Measurements from ENCODE around the gene HAUS7.

Gene HAUS7

DNA sequence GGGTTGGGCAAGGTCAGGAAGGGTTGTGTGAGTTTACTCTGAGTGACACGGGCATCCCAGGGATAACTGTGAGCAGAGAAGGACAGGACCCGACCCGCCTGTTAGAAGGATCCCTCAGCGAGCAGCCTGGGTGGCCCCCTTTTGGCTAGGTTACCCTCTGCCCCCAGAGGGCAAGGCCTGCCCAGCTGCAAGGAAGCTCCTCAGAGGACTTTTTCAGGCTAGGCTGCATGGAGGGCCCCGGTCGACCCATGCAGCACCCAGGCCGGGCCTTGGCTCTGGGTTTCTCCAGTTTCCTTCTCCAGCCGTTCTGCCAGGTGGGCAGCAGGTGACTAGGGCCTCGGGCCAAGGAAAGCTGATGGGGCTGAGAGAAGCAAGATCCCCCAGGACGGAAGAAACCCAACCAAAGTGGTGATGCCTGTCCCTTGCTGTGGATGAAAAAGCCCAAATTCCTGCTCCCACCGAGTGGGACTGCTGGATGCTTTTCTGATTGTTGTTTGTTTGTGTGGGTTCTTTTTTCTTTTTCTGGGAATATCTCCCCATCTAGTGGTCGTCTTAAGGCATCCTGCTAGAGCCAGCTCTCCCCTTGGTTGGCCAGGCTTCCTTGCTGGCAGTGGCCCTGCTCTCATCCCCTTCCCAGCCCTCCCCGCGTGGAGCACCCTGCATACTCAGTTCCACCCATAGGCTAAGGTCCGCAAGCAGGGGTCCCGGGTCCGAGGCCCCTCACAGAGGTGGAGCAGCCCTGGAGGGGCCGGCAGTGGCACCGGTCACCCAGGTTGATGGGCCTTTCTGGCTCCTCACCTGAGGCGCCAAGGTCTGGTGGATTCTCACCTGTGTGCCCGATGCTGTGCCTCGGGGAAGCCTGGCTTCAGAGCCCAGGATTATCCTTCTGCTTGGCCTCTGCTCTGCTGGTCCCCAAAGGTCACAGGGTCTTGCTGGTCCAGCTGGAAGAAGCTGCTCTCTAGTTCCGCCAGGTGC is 57.3 kb downstream of the HAUS7 start:
- Histone ChIP-seq H3K27me3 (replicated peaks; ENCODE audit: control insufficient read depth, insufficient read depth, low read length) (peaks cover 46% of the 10 kb centered on the region), H3K9me3 (ENCODE audit: control insufficient read depth, low read length) (no peaks in the 10 kb centered on the region), H3K4me1 (ENCODE audit: control insufficient read depth, insufficient read depth, low read length) (peaks cover 8% of the 10 kb centered on the region), H3K4me3 (ENCODE audit: low read length) (no peak overlapping the region), H3K36me3 (ENCODE audit: control insufficient read depth, insufficient read depth, low read length, severe bottlenecking) (no peaks in the 10 kb centered on the region), H3K9ac (ENCODE audit: low read length) (no peak overlapping the region)
- peak; percentile 23 for DNase-seq (ENCODE audit: low read depth)

- Histone ChIP-seq H3K4me3 (ENCODE audit: low read length) (no peak overlapping the region), H3K4me1 (ENCODE audit: control insufficient read depth, insufficient read depth, low read length) (peaks cover 8% of the 10 kb centered on the region), H3K9me3 (ENCODE audit: control insufficient read depth, low read length) (no peaks in the 10 kb centered on the region), H3K9ac (ENCODE audit: low read length) (no peak overlapping the region), H3K36me3 (ENCODE audit: control insufficient read depth, insufficient read depth, low read length, severe bottlenecking) (no peaks in the 10 kb centered on the region), H3K27me3 (replicated peaks; ENCODE audit: control insufficient read depth, insufficient read depth, low read length) (peaks cover 45% of the 10 kb centered on the region)
- DNase-seq (ENCODE audit: low read depth): no peak
Observed at GRCh38 chrX:153411988-153412574, 58.3 kb downstream of the HAUS7 start.

DNA sequence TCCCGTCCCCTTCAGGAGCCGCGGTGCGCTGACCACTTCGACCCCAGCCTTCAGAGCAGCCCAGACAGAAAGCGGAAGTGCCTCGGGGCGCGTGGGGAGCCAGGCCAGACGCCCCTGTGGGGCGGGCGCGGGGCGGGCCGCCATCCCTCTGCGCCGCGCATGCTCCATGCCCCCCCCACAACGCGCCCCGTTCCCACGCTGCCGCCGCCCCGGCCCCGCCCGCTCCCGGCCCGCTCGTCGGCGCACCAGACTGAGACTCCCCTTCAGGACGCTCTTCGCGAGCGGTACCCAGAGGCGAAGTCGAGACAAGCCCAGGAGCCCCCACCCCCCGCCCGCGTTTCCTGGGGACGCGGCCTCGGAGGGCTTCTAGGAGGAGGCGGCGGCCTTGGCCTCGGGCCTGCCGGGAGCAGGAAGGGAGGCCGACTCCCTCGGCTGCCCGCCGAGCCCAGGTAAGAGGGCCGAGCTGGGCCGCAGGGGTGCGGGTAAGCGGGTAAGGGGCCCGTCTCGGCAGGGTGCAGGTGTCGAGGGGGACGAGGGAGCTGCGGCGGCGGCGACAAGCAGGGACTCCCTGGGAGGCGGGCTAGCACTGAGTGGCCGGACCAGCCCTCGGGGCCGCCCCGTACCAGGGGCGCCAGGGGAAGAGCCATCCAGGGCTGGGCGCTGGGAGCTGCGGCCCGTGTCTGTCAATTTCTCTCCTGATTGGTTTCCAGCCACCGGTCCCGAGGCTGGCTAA is 59.0 kb downstream of the HAUS7 start, which contains the start of gene ZFP92:
TSS of gene ZFP92 (plus strand) at position 218 of the 733 bp plus-strand sequence. CDS start 6,851 bp downstream, outside the sequence.
- peaks cover 45% of the 10 kb centered on the region for H3K27me3 ChIP-seq (replicated peaks; ENCODE audit: control insufficient read depth, insufficient read depth, low read length)
- peak; percentile 56 for DNase-seq (ENCODE audit: low read depth)
- H3K4me1 ChIP-seq (ENCODE audit: control insufficient read depth, insufficient read depth, low read length): peaks cover 8% of the 10 kb centered on the region

GRCh38 chrX:153410888-153411254 is 59.5 kb downstream of the HAUS7 start:
- H3K9me3 ChIP-seq (ENCODE audit: control insufficient read depth, low read length): no peaks in the 10 kb centered on the region
- no peak overlapping the region for H3K4me3 ChIP-seq (ENCODE audit: low read length)
- H3K27me3 ChIP-seq (replicated peaks; ENCODE audit: control insufficient read depth, insufficient read depth, low read length): peaks cover 45% of the 10 kb centered on the region
- peaks cover 8% of the 10 kb centered on the region for H3K4me1 ChIP-seq (ENCODE audit: control insufficient read depth, insufficient read depth, low read length)
- H3K9ac ChIP-seq (ENCODE audit: low read length): no peak overlapping the region
- H3K36me3 ChIP-seq (ENCODE audit: control insufficient read depth, insufficient read depth, low read length, severe bottlenecking): no peaks in the 10 kb centered on the region
- no peak for DNase-seq (ENCODE audit: low read depth)

More for the DNA sequence above, 59.0 kb downstream of the HAUS7 start, which contains the start of gene ZFP92:
- H3K9me3 ChIP-seq (ENCODE audit: control insufficient read depth, low read length): no peaks in the 10 kb centered on the region
- no peaks in the 10 kb centered on the region for H3K36me3 ChIP-seq (ENCODE audit: control insufficient read depth, insufficient read depth, low read length, severe bottlenecking)
- no peak within 1 kb of the TSS for H3K9ac ChIP-seq (ENCODE audit: low read length)
- H3K4me3 ChIP-seq (ENCODE audit: low read length): peak within 1 kb of the TSS; percentile 37

DNA sequence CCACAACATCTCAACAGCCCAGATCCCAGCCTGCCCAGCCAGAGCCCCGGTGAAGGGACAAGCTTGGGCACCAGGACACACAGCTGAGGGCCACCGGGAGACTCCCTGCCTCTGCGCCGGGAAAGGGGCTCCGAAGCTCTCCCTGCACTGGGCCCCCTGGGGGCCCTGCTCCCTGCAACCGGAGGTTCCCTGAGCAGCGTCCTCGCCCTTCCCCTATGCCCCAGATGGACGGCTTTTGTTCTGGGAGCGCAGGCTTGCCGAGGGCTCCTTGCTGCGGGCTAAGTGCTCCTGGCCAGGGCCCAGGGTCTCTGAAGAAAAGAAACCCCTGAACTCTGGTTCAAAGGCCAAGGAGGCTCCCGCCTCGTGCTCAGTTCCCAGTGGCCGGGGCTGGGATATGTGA is 60.0 kb downstream of the HAUS7 start:
- Histone ChIP-seq H3K27me3 (replicated peaks; ENCODE audit: control insufficient read depth, insufficient read depth, low read length) (peaks cover 48% of the 10 kb centered on the region), H3K4me3 (ENCODE audit: low read length) (no peak overlapping the region), H3K9me3 (ENCODE audit: control insufficient read depth, low read length) (no peaks in the 10 kb centered on the region), H3K4me1 (ENCODE audit: control insufficient read depth, insufficient read depth, low read length) (peaks cover 5% of the 10 kb centered on the region), H3K36me3 (ENCODE audit: control insufficient read depth, insufficient read depth, low read length, severe bottlenecking) (no peaks in the 10 kb centered on the region), H3K9ac (ENCODE audit: low read length) (no peak overlapping the region)
- DNase-seq (ENCODE audit: low read depth): no peak

DNA sequence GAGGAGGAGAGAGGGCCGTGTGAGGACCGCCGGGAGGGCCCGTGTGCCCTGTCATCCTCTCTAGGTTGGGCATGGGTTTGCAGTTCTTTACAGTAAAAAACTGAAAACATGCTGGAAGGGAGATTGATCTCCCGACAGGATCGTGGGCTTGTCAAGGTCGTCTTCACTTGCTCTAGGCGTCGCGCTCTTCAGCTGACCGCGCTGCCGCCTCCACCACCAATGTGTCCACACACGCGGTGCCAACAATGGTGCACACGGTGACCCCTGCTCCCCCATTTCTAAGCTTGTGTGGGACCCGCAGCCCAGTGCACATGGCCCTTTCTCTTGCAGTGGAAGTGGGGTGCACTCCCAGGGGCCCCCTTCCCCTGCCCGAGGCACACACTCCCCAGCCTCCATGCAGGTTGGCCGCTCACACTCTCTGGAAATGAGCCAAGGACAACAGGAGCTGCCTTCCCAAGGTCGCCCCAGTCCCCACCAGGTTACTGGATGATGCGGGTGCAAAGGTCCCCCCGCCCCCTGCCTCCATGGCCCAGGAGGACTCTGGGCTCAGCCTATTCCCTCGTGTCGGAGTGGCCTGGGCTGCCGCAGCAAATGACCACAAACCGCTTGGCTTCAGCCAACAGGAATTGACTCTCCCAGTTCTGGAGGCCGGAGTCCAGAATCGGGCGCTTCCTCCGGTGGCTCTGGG is 60.8 kb downstream of the HAUS7 start:
- Histone ChIP-seq H3K9ac (ENCODE audit: low read length) (no peak overlapping the region), H3K36me3 (ENCODE audit: control insufficient read depth, insufficient read depth, low read length, severe bottlenecking) (no peaks in the 10 kb centered on the region), H3K4me1 (ENCODE audit: control insufficient read depth, insufficient read depth, low read length) (no peaks in the 10 kb centered on the region), H3K9me3 (ENCODE audit: control insufficient read depth, low read length) (peaks cover 4% of the 10 kb centered on the region), H3K27me3 (replicated peaks; ENCODE audit: control insufficient read depth, insufficient read depth, low read length) (peaks cover 56% of the 10 kb centered on the region), H3K4me3 (ENCODE audit: low read length) (no peak overlapping the region)
- DNase-seq (ENCODE audit: low read depth): no peak

DNA sequence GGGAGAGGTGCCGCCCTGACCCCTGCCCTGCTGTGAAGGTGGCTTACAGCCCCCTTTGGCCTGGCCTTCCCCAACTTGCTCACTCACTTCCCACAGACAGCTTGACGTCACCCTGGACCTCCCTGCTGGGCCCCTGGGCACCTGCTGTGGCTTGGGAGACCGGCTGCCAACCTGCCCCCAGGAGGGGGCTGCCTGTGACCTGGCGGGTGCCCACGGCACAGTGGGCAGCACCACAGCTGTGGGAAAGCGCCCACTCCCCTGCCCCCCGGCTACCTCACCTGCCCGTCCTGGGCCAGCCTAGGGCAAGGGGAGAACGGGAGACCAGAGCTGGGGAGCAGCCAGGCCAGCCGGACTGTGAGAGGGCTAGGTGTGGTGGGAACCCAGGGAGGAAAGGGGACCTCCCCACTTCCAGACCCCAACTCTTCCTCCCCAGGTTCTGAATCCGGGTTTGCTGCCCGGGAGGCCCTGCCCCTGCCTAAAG is 61.5 kb downstream of the HAUS7 start:
- H3K27me3 ChIP-seq (replicated peaks; ENCODE audit: control insufficient read depth, insufficient read depth, low read length): peaks cover 59% of the 10 kb centered on the region
- no peak for DNase-seq (ENCODE audit: low read depth)
- H3K4me1 ChIP-seq (ENCODE audit: control insufficient read depth, insufficient read depth, low read length): no peaks in the 10 kb centered on the region
- no peaks in the 10 kb centered on the region for H3K36me3 ChIP-seq (ENCODE audit: control insufficient read depth, insufficient read depth, low read length, severe bottlenecking)
- no peak overlapping the region for H3K9ac ChIP-seq (ENCODE audit: low read length)
- peaks cover 4% of the 10 kb centered on the region for H3K9me3 ChIP-seq (ENCODE audit: control insufficient read depth, low read length)
- no peak overlapping the region for H3K4me3 ChIP-seq (ENCODE audit: low read length)

- Histone ChIP-seq H3K27me3 (replicated peaks; ENCODE audit: control insufficient read depth, insufficient read depth, low read length) (peaks cover 56% of the 10 kb centered on the region), H3K9me3 (ENCODE audit: control insufficient read depth, low read length) (peaks cover 4% of the 10 kb centered on the region)
- no peak for DNase-seq (ENCODE audit: low read depth)
Observed at GRCh38 chrX:153408221-153408721, 62.1 kb downstream of the HAUS7 start.

DNA sequence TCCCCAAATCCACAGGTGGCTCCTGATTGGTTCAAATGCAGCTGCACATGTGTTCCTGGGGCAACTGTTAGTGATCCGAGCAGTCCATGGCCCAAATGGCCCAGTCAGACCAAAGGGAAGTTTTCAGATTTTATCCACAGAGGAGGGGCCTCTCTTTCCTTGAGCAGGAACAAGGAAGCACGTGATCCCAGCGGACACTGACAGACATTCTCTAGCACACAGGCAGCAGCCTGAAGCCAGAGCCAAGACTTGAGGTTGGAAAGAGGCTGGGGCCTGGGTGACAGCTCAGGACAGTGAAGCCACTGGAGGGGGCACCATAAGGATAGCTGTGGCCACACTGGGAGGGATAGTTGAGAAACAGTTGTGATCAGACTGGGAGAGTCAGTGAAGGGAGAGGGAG is 62.6 kb downstream of the HAUS7 start:
- H3K9ac ChIP-seq (ENCODE audit: low read length): no peak overlapping the region
- H3K9me3 ChIP-seq (ENCODE audit: control insufficient read depth, low read length): peaks cover 4% of the 10 kb centered on the region
- H3K4me1 ChIP-seq (ENCODE audit: control insufficient read depth, insufficient read depth, low read length): no peaks in the 10 kb centered on the region
- peaks cover 53% of the 10 kb centered on the region for H3K27me3 ChIP-seq (replicated peaks; ENCODE audit: control insufficient read depth, insufficient read depth, low read length)
- no peak for DNase-seq (ENCODE audit: low read depth)
- no peaks in the 10 kb centered on the region for H3K36me3 ChIP-seq (ENCODE audit: control insufficient read depth, insufficient read depth, low read length, severe bottlenecking)
- H3K4me3 ChIP-seq (ENCODE audit: low read length): no peak overlapping the region

More at GRCh38 chrX:153408221-153408721, 62.1 kb downstream of the HAUS7 start:
- Histone ChIP-seq H3K4me3 (ENCODE audit: low read length) (no peak overlapping the region), H3K9ac (ENCODE audit: low read length) (no peak overlapping the region), H3K4me1 (ENCODE audit: control insufficient read depth, insufficient read depth, low read length) (no peaks in the 10 kb centered on the region), H3K36me3 (ENCODE audit: control insufficient read depth, insufficient read depth, low read length, severe bottlenecking) (no peaks in the 10 kb centered on the region)

GRCh38 chrX:153406903-153407302 is 63.5 kb downstream of the HAUS7 start:
- DNase-seq (ENCODE audit: low read depth): no peak

More at GRCh38 chrX:153406903-153407302, 63.5 kb downstream of the HAUS7 start:
- Histone ChIP-seq H3K9ac (ENCODE audit: low read length) (no peak overlapping the region), H3K4me1 (ENCODE audit: control insufficient read depth, insufficient read depth, low read length) (no peaks in the 10 kb centered on the region), H3K9me3 (ENCODE audit: control insufficient read depth, low read length) (peaks cover 4% of the 10 kb centered on the region), H3K27me3 (replicated peaks; ENCODE audit: control insufficient read depth, insufficient read depth, low read length) (peaks cover 45% of the 10 kb centered on the region), H3K36me3 (ENCODE audit: control insufficient read depth, insufficient read depth, low read length, severe bottlenecking) (no peaks in the 10 kb centered on the region), H3K4me3 (ENCODE audit: low read length) (no peak overlapping the region)

All from adipocyte (in vitro differentiated cells).